ENCODE data around the gene RAMAC.

RAMAC gene

DNA sequence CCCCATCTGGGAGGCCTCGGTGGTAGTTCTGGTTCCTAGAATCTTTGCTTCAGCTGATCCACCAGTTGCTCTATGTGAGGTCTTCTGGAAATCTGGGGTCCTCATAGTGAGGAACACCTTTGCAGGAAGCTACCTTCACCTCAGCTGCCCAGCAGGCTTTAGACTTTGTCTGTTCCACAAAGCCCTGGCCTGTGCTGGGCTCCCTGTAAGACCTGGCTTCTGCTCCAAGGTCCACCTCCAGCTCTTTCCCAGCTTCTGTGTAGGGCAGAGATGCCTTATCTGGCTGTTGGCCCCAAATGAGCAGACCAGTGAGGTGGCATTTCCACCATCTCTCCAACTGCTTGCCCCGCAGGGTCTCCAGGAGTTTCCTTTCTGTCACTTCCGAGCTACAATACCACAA is 25.2 kb upstream of the RAMAC start:
- Histone ChIP-seq H3K18ac (ENCODE audit: low read length) (peak overlapping the region; percentile 67), H3K4me2 (ENCODE audit: insufficient read depth, low read length, poor library complexity, severe bottlenecking) (no peak overlapping the region), H3K9me3 (replicated peaks in 1 of 2; ENCODE audit: control insufficient read depth in 2 of 2, insufficient read depth in 1 of 2, low read depth in 1 of 2, low read length in 2 of 2) (no peaks in the 10 kb centered on the region), H4K91ac (ENCODE audit: low read depth, low read length, poor library complexity) (no peak overlapping the region), H3K4me3 (ENCODE audit: low read length in 2 of 2) (no peak overlapping the region), H3K4ac (ENCODE audit: low read length) (no peak overlapping the region), H2AK5ac (ENCODE audit: low read depth, low read length) (peak overlapping the region; percentile 11), H4K8ac (ENCODE audit: low read depth, low read length) (no peak overlapping the region), H2BK120ac (ENCODE audit: low read depth, low read length) (no peak overlapping the region), H2BK12ac (ENCODE audit: low read length) (no peak overlapping the region), H3K27me3 (ENCODE audit: control insufficient read depth in 3 of 3, insufficient read depth in 3 of 3, low read depth in 1 of 3, low read length in 3 of 3) (no peaks in the 10 kb centered on the region), H3K27ac (replicated peaks; ENCODE audit: low read length) (no peak overlapping the region), H3K23ac (ENCODE audit: low read depth, low read length, poor library complexity) (no peak overlapping the region), H3K9ac (ENCODE audit: low read depth, low read length, poor library complexity) (no peak overlapping the region), H3K4me1 (ENCODE audit: control insufficient read depth in 2 of 2, insufficient read depth in 1 of 2, low read depth in 1 of 2, low read length in 2 of 2) (peaks cover 0 to 3% of the 10 kb centered on the region in 2 donors), H2BK15ac (ENCODE audit: low read length) (no peak overlapping the region), H3K14ac (ENCODE audit: low read length) (no peak overlapping the region), H3K79me1 (ENCODE audit: low read depth, low read length) (no peaks in the 10 kb centered on the region), H2BK5ac (ENCODE audit: low read length) (no peak overlapping the region), H2AFZ (ENCODE audit: low read length) (no peak overlapping the region), H3K36me3 (replicated peaks in 1 of 2; ENCODE audit: control insufficient read depth in 2 of 2, insufficient read depth in 2 of 2, low read length in 2 of 2) (peaks cover 2 to 6% of the 10 kb centered on the region in 2 donors)
- DNase-seq (ENCODE audit: low spot score) = no peak
- WGBS, 2 donors (ENCODE audit: extremely low coverage in 2 of 2, insufficient read length in 2 of 2, insufficient replicate concordance in 1 of 2) = no CpG with 5 or more reads among the region's 3 CpGs

DNA sequence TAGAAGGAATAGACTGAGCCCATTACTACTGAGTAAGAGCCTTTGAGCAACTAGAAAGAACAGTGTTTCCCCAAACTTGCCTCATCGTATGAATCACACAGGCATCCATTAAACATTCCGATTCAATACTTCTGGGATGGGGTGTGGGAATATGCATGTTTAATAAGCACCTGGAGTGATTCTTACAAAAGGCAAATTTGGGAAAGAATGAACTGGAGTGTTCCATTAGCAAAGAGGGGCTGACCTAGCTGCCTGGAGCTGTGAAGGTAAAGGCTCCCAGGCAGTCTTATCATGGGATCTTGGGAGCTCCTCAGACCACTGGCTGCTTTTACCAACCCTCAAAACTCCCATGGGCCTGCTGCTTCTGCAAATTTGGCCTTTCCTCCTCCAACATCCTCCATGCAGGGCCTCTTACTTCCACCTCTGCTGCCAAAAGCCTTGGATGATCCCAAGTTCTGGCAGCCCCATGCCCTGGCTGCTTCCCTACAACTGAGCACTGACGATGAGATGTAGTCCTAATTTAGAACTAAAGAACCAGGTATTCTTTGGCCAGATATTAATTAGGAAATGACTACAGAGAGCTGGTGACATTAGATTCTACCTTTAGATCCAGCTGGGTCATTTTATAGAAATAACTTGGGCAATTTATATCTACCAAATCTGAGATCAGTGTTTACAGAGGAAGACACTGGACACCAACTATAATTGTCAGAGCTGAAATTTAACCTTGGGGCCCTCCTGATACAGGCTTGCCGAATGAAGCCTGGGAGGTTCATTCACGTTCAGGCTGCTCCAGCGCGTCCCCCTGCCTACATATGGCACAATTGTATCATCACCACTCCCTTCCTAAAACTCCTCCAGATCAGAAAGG is 22.3 kb upstream of the RAMAC start:
- Histone ChIP-seq H3K4me3 (ENCODE audit: low read length in 2 of 2) (no peak overlapping the region), H3K9me3 (replicated peaks in 1 of 2; ENCODE audit: control insufficient read depth in 2 of 2, insufficient read depth in 1 of 2, low read depth in 1 of 2, low read length in 2 of 2) (no peaks in the 10 kb centered on the region), H2AFZ (ENCODE audit: low read length) (no peak overlapping the region), H3K23ac (ENCODE audit: low read depth, low read length, poor library complexity) (no peak overlapping the region), H2BK12ac (ENCODE audit: low read length) (no peak overlapping the region), H2BK15ac (ENCODE audit: low read length) (no peak overlapping the region), H3K9ac (ENCODE audit: low read depth, low read length, poor library complexity) (no peak overlapping the region), H4K91ac (ENCODE audit: low read depth, low read length, poor library complexity) (no peak overlapping the region), H3K18ac (ENCODE audit: low read length) (no peak overlapping the region), H3K27ac (replicated peaks; ENCODE audit: low read length) (no peak overlapping the region), H3K4me2 (ENCODE audit: insufficient read depth, low read length, poor library complexity, severe bottlenecking) (no peak overlapping the region), H3K4ac (ENCODE audit: low read length) (no peak overlapping the region), H3K4me1 (ENCODE audit: control insufficient read depth in 2 of 2, insufficient read depth in 1 of 2, low read depth in 1 of 2, low read length in 2 of 2) (peaks cover 0 to 3% of the 10 kb centered on the region in 2 donors), H2BK120ac (ENCODE audit: low read depth, low read length) (no peak overlapping the region), H3K36me3 (replicated peaks in 1 of 2; ENCODE audit: control insufficient read depth in 2 of 2, insufficient read depth in 2 of 2, low read length in 2 of 2) (no peaks in the 10 kb centered on the region), H3K14ac (ENCODE audit: low read length) (no peak overlapping the region), H3K27me3 (ENCODE audit: control insufficient read depth in 3 of 3, insufficient read depth in 3 of 3, low read depth in 1 of 3, low read length in 3 of 3) (no peaks in the 10 kb centered on the region), H3K79me1 (ENCODE audit: low read depth, low read length) (no peaks in the 10 kb centered on the region), H2BK5ac (ENCODE audit: low read length) (no peak overlapping the region), H2AK5ac (ENCODE audit: low read depth, low read length) (no peak overlapping the region), H4K8ac (ENCODE audit: low read depth, low read length) (no peak overlapping the region)
- no peak for DNase-seq (ENCODE audit: low spot score)
- no CpG with 5 or more reads among the region's 7 CpGs for WGBS, 2 donors (ENCODE audit: extremely low coverage in 2 of 2, insufficient read length in 2 of 2, insufficient replicate concordance in 1 of 2)

DNA sequence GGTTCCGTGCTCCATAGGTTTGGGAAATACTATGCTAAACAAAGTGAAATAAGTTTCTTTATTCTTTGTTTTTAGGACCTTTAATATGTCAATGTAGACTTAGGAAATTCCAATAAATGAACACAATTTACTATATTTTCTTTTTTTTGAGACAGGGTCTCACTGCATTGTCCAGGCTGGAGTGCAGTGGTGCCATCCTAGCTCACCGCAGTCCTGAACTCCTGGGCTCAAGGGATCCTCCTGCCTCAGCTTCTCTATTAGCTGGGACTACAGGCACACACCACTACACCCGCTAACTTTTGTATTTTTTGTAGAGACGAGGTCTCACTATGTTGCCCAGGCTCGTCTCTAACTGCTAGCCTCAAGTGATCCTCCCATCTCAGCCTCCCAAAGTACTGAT is 21.1 kb upstream of the RAMAC start:
- H3K27me3 ChIP-seq (ENCODE audit: control insufficient read depth in 3 of 3, insufficient read depth in 3 of 3, low read depth in 1 of 3, low read length in 3 of 3) = no peaks in the 10 kb centered on the region
- no peak overlapping the region for H2AFZ ChIP-seq (ENCODE audit: low read length)
- no peaks in the 10 kb centered on the region for H3K36me3 ChIP-seq (replicated peaks in 1 of 2; ENCODE audit: control insufficient read depth in 2 of 2, insufficient read depth in 2 of 2, low read length in 2 of 2)
- no peak overlapping the region for H2BK120ac ChIP-seq (ENCODE audit: low read depth, low read length)
- no peak overlapping the region for H3K18ac ChIP-seq (ENCODE audit: low read length)
- no peak overlapping the region for H3K4me2 ChIP-seq (ENCODE audit: insufficient read depth, low read length, poor library complexity, severe bottlenecking)
- H4K91ac ChIP-seq (ENCODE audit: low read depth, low read length, poor library complexity) = no peak overlapping the region
- no peak overlapping the region for H2BK5ac ChIP-seq (ENCODE audit: low read length)
- no peak for DNase-seq (ENCODE audit: low spot score)
- H2BK15ac ChIP-seq (ENCODE audit: low read length) = no peak overlapping the region
- H3K9me3 ChIP-seq (replicated peaks in 1 of 2; ENCODE audit: control insufficient read depth in 2 of 2, insufficient read depth in 1 of 2, low read depth in 1 of 2, low read length in 2 of 2) = no peaks in the 10 kb centered on the region
- no peaks in the 10 kb centered on the region for H3K79me1 ChIP-seq (ENCODE audit: low read depth, low read length)
- no peak overlapping the region for H2AK5ac ChIP-seq (ENCODE audit: low read depth, low read length)
- no CpG with 5 or more reads among the region's 5 CpGs for WGBS, 2 donors (ENCODE audit: extremely low coverage in 2 of 2, insufficient read length in 2 of 2, insufficient replicate concordance in 1 of 2)
- H3K9ac ChIP-seq (ENCODE audit: low read depth, low read length, poor library complexity) = no peak overlapping the region
- no peak overlapping the region for H2BK12ac ChIP-seq (ENCODE audit: low read length)
- no peak overlapping the region for H3K4me3 ChIP-seq (ENCODE audit: low read length in 2 of 2)
- no peak overlapping the region for H3K27ac ChIP-seq (replicated peaks; ENCODE audit: low read length)
- no peak overlapping the region for H3K23ac ChIP-seq (ENCODE audit: low read depth, low read length, poor library complexity)
- H4K8ac ChIP-seq (ENCODE audit: low read depth, low read length) = no peak overlapping the region
- no peak overlapping the region for H3K14ac ChIP-seq (ENCODE audit: low read length)
- no peak overlapping the region for H3K4ac ChIP-seq (ENCODE audit: low read length)
- H3K4me1 ChIP-seq (ENCODE audit: control insufficient read depth in 2 of 2, insufficient read depth in 1 of 2, low read depth in 1 of 2, low read length in 2 of 2) = peaks cover 0 to 3% of the 10 kb centered on the region in 2 donors

DNA sequence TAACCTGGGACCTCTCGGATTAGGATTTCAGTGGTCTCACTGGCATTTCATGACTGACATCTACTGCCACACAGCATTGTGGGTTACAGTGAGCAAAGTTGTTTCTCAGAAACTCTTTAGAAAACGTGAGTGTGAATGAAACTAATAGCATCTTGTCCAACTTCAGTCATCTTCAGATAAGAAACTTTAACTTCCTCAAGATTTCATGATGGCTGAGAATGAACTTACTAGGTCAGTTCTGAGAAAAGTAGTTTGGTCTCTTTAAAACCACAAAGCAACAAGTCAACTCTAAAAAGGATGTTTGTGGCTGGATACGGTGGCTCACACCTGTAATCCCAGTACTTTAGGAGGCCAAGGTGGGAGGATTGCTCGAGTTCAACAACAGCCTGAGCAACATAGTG is 19.3 kb upstream of the RAMAC start:
- no peak overlapping the region for H3K23ac ChIP-seq (ENCODE audit: low read depth, low read length, poor library complexity)
- H3K27me3 ChIP-seq (ENCODE audit: control insufficient read depth in 3 of 3, insufficient read depth in 3 of 3, low read depth in 1 of 3, low read length in 3 of 3) = no peaks in the 10 kb centered on the region
- no peaks in the 10 kb centered on the region for H3K79me1 ChIP-seq (ENCODE audit: low read depth, low read length)
- no peak overlapping the region for H2BK12ac ChIP-seq (ENCODE audit: low read length)
- H3K18ac ChIP-seq (ENCODE audit: low read length) = no peak overlapping the region
- H3K4me2 ChIP-seq (ENCODE audit: insufficient read depth, low read length, poor library complexity, severe bottlenecking) = no peak overlapping the region
- H3K4ac ChIP-seq (ENCODE audit: low read length) = no peak overlapping the region
- no peak overlapping the region for H3K14ac ChIP-seq (ENCODE audit: low read length)
- WGBS, 2 donors (ENCODE audit: extremely low coverage in 2 of 2, insufficient read length in 2 of 2, insufficient replicate concordance in 1 of 2) = no CpG with 5 or more reads among the region's 4 CpGs
- no peak overlapping the region for H3K9ac ChIP-seq (ENCODE audit: low read depth, low read length, poor library complexity)
- H3K4me3 ChIP-seq (ENCODE audit: low read length in 2 of 2) = no peak overlapping the region
- H4K8ac ChIP-seq (ENCODE audit: low read depth, low read length) = no peak overlapping the region
- no peak overlapping the region for H4K91ac ChIP-seq (ENCODE audit: low read depth, low read length, poor library complexity)
- H2BK5ac ChIP-seq (ENCODE audit: low read length) = no peak overlapping the region
- no peaks in the 10 kb centered on the region for H3K4me1 ChIP-seq (ENCODE audit: control insufficient read depth in 2 of 2, insufficient read depth in 1 of 2, low read depth in 1 of 2, low read length in 2 of 2)
- no peaks in the 10 kb centered on the region for H3K9me3 ChIP-seq (replicated peaks in 1 of 2; ENCODE audit: control insufficient read depth in 2 of 2, insufficient read depth in 1 of 2, low read depth in 1 of 2, low read length in 2 of 2)
- no peak overlapping the region for H2BK120ac ChIP-seq (ENCODE audit: low read depth, low read length)
- H3K27ac ChIP-seq (replicated peaks; ENCODE audit: low read length) = no peak overlapping the region
- H2BK15ac ChIP-seq (ENCODE audit: low read length) = no peak overlapping the region
- H3K36me3 ChIP-seq (replicated peaks in 1 of 2; ENCODE audit: control insufficient read depth in 2 of 2, insufficient read depth in 2 of 2, low read length in 2 of 2) = no peaks in the 10 kb centered on the region
- no peak overlapping the region for H2AK5ac ChIP-seq (ENCODE audit: low read depth, low read length)
- no peak for DNase-seq (ENCODE audit: low spot score)
- no peak overlapping the region for H2AFZ ChIP-seq (ENCODE audit: low read length)

Measured in neuronal stem cell (in vitro differentiated cells).